ENCODE measurements around the gene TINAGL1.

GRCh38 chr1:31607360-31607759 is 31.0 kb downstream of the TINAGL1 start:
- TF ChIP-seq EGR1 (IDR thresholded peaks at IDR 0.05; ENCODE audit: low read depth) (no peak), POLR2AphosphoS5 (IDR thresholded peaks at IDR 0.05; ENCODE audit: low read depth, low read length) (no peak), CTCF (IDR thresholded peaks at IDR 0.05 in 2 of 3, conservative IDR thresholded peaks at IDR 0.05 in 1 of 3; ENCODE audit: borderline replicate concordance in 1 of 3, insufficient read depth in 1 of 3, low read depth in 2 of 3, low read length in 2 of 3) (no peak), ZFX (IDR thresholded peaks at IDR 0.05) (no peak), CEBPB (IDR thresholded peaks at IDR 0.05; ENCODE audit: low read depth) (no peak), CBX3 (IDR thresholded peaks at IDR 0.05; ENCODE audit: low read depth) (no peak), EZH2 (IDR thresholded peaks at IDR 0.05) (no peak), ZNF274 (IDR thresholded peaks at IDR 0.05; ENCODE audit: low read depth, low read length) (no peak), YY1 (IDR thresholded peaks at IDR 0.05; ENCODE audit: extremely low read depth, insufficient replicate concordance, low read depth, low read length) (no peak)
